ENCODE measurements around the gene AVPR1A.

The AVPR1A gene

DNA sequence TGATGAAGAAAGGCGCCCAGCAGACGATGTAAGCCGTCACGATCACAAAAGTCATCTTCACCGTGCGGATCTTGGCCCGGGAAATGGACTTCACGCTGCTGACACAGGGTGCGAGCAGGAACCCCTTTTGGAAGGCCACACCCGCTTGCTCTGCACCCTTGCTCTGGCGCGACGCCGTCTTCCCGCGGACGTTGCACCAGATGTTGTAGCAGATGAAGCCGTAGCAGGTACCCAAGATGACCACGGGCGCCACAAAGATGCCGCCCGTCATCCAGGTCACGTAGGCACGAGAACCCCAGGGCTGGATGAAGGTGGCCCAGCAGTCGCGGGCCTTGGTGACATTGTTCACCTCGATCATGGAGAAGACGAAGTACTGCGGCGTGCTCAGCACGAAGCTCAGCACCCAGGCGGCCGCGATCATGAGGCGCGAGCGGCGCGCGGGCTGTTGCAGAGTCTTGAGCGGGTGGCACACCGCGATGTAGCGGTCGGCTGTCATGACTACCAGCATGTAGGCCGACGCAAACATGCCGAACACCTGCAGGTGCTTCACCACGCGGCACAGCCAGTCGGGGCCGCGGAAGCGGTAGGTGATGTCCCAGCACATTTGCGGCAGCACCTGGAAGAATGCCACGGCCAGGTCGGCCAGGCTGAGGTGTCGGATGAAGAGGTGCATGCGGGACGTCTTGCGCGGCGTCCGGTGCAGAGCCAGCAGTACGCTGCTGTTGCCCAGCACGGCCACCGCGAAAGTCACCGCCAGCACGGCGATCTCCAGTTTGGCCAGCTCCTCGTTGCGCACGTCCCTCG is 890 bp downstream of the AVPR1A start:
- Histone ChIP-seq H3K36me3 (ENCODE audit: control insufficient read depth, insufficient read depth, low read length) (no peaks in the 10 kb centered on the region), H3K79me2 (ENCODE audit: control insufficient read depth, insufficient read depth, low read length) (no peaks in the 10 kb centered on the region), H3K79me1 (ENCODE audit: low read length) (no peaks in the 10 kb centered on the region), H2BK15ac (replicated peaks; ENCODE audit: low read depth) (no peak overlapping the region), H4K5ac (ENCODE audit: low read length) (no peak overlapping the region), H3K27ac (ENCODE audit: low read depth, low read length) (no peak overlapping the region), H3K4me2 (ENCODE audit: low read length) (peak overlapping the region; percentile 84), H4K8ac (ENCODE audit: low read depth, low read length) (no peak overlapping the region), H3K27me3 (ENCODE audit: insufficient read depth, low read length, poor library complexity) (peaks cover 17% of the 10 kb centered on the region), H3K23ac (ENCODE audit: low read length) (no peak overlapping the region), H3K4me1 (ENCODE audit: control insufficient read depth, low read depth, low read length) (peaks cover 2% of the 10 kb centered on the region), H2BK120ac (ENCODE audit: low read depth, low read length) (no peak overlapping the region), H3K56ac (ENCODE audit: low read length) (peak overlapping the region; percentile 36), H3K9ac (ENCODE audit: low read length) (peak overlapping the region; percentile 21), H3K4me3 (ENCODE audit: low read length) (peak overlapping the region; percentile 11), H2BK5ac (ENCODE audit: low read length) (no peak overlapping the region), H3K4ac (ENCODE audit: low read depth, low read length) (no peak overlapping the region), H3K18ac (ENCODE audit: low read length) (no peak overlapping the region), H2AK5ac (ENCODE audit: low read length) (no peak overlapping the region)
- DNase-seq, result peak; percentile 63
- no CpG with 5 or more reads among the region's 75 CpGs for WGBS (ENCODE audit: extremely low coverage, insufficient coverage, low lambda C conversion rate)

DNA sequence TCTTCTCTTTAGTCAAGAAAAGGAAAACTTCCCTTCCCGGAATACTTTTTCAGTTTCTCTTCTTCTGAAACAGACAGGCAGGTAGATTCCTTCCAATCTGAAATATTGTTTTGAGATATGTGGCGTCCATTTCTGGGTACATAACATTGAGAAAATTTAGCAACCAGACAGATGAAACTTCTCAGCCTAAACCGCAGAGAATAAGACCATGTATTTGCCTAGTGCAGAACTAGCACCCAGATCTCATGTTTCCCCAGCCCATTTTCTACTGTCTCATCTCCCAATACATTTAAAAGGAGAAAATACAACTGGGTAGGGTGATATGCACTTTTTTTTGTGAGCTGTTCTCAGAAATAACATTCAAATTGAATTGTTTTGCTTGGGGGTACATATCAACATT is 6.4 kb downstream of the AVPR1A start:
- Histone ChIP-seq H3K18ac (ENCODE audit: low read length) (no peak overlapping the region), H3K23ac (ENCODE audit: low read length) (no peak overlapping the region), H2BK5ac (ENCODE audit: low read length) (no peak overlapping the region), H3K9ac (ENCODE audit: low read length) (no peak overlapping the region), H3K4ac (ENCODE audit: low read depth, low read length) (no peak overlapping the region), H2AK5ac (ENCODE audit: low read length) (no peak overlapping the region), H2BK15ac (replicated peaks; ENCODE audit: low read depth) (no peak overlapping the region), H2BK120ac (ENCODE audit: low read depth, low read length) (no peak overlapping the region), H3K36me3 (ENCODE audit: control insufficient read depth, insufficient read depth, low read length) (no peaks in the 10 kb centered on the region), H3K4me1 (ENCODE audit: control insufficient read depth, low read depth, low read length) (no peaks in the 10 kb centered on the region), H4K5ac (ENCODE audit: low read length) (no peak overlapping the region), H3K27ac (ENCODE audit: low read depth, low read length) (no peak overlapping the region), H3K27me3 (ENCODE audit: insufficient read depth, low read length, poor library complexity) (peaks cover 5% of the 10 kb centered on the region), H3K4me2 (ENCODE audit: low read length) (no peak overlapping the region), H3K79me1 (ENCODE audit: low read length) (no peaks in the 10 kb centered on the region), H3K79me2 (ENCODE audit: control insufficient read depth, insufficient read depth, low read length) (no peaks in the 10 kb centered on the region), H3K4me3 (ENCODE audit: low read length) (no peak overlapping the region), H4K8ac (ENCODE audit: low read depth, low read length) (no peak overlapping the region), H3K56ac (ENCODE audit: low read length) (no peak overlapping the region)
- WGBS (ENCODE audit: extremely low coverage, insufficient coverage, low lambda C conversion rate), result no CpG with 5 or more reads among the region's 3 CpGs
- no peak for DNase-seq

DNA sequence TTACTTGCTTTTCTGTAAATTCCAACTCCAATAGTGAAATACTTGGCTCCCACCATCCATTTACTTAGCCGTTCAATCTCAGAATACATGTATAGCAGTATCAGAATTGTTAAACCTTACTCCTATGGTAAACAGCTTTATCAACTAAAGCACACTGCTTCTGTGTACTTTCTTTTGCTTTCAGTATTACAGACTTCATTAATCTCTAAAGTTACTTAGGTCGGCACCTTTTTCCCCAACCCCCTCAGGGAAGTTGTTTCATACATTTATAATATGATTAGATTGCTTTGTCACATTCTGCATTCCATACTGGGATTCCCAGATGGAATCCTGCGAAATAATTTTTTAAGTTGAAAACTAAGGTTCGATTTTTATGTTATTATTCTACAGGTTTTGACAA is 12.5 kb downstream of the AVPR1A start:
- DNase-seq, result no peak
- H3K4me1 ChIP-seq (ENCODE audit: control insufficient read depth, low read depth, low read length), result no peaks in the 10 kb centered on the region
- H3K4me3 ChIP-seq (ENCODE audit: low read length), result no peak overlapping the region
- no peaks in the 10 kb centered on the region for H3K27me3 ChIP-seq (ENCODE audit: insufficient read depth, low read length, poor library complexity)
- no peak overlapping the region for H3K4ac ChIP-seq (ENCODE audit: low read depth, low read length)
- H3K9ac ChIP-seq (ENCODE audit: low read length), result no peak overlapping the region
- no peak overlapping the region for H2BK120ac ChIP-seq (ENCODE audit: low read depth, low read length)
- no peak overlapping the region for H3K4me2 ChIP-seq (ENCODE audit: low read length)
- no peak overlapping the region for H2BK5ac ChIP-seq (ENCODE audit: low read length)
- H3K56ac ChIP-seq (ENCODE audit: low read length), result no peak overlapping the region
- H4K8ac ChIP-seq (ENCODE audit: low read depth, low read length), result no peak overlapping the region
- no peak overlapping the region for H2AK5ac ChIP-seq (ENCODE audit: low read length)
- no peak overlapping the region for H4K5ac ChIP-seq (ENCODE audit: low read length)
- no CpG with 5 or more reads among the region's 4 CpGs for WGBS (ENCODE audit: extremely low coverage, insufficient coverage, low lambda C conversion rate)
- no peak overlapping the region for H3K23ac ChIP-seq (ENCODE audit: low read length)
- H2BK15ac ChIP-seq (replicated peaks; ENCODE audit: low read depth), result no peak overlapping the region
- H3K18ac ChIP-seq (ENCODE audit: low read length), result no peak overlapping the region
- H3K79me1 ChIP-seq (ENCODE audit: low read length), result no peaks in the 10 kb centered on the region
- no peaks in the 10 kb centered on the region for H3K79me2 ChIP-seq (ENCODE audit: control insufficient read depth, insufficient read depth, low read length)
- H3K27ac ChIP-seq (ENCODE audit: low read depth, low read length), result no peak overlapping the region
- no peaks in the 10 kb centered on the region for H3K36me3 ChIP-seq (ENCODE audit: control insufficient read depth, insufficient read depth, low read length)

DNA sequence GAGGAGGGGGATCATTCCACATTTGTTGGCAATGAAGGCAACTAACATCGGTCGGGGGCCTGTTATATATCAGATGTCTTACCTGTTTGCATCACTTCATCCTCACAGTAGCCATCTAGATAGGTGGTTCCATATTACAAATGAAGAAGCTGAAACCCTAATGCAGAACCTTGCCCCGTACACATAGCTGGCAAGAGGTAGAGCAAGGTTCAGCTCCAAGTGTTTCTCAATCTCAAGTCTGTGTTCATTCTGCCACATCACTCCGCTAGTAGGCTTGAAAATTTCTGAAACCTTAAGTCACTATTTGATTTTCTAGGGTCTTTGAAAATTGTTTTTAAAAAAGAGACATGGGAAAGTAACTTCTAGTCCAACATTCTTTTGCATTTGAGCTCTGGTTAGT is 17.0 kb downstream of the AVPR1A start:
- Histone ChIP-seq H3K4me2 (ENCODE audit: low read length) (no peak overlapping the region), H2AK5ac (ENCODE audit: low read length) (no peak overlapping the region), H4K8ac (ENCODE audit: low read depth, low read length) (no peak overlapping the region), H3K79me1 (ENCODE audit: low read length) (no peaks in the 10 kb centered on the region), H3K4me1 (ENCODE audit: control insufficient read depth, low read depth, low read length) (no peaks in the 10 kb centered on the region), H3K4me3 (ENCODE audit: low read length) (no peak overlapping the region), H2BK5ac (ENCODE audit: low read length) (no peak overlapping the region), H3K79me2 (ENCODE audit: control insufficient read depth, insufficient read depth, low read length) (no peaks in the 10 kb centered on the region), H3K27me3 (ENCODE audit: insufficient read depth, low read length, poor library complexity) (no peaks in the 10 kb centered on the region), H3K27ac (ENCODE audit: low read depth, low read length) (no peak overlapping the region), H2BK15ac (replicated peaks; ENCODE audit: low read depth) (no peak overlapping the region), H2BK120ac (ENCODE audit: low read depth, low read length) (no peak overlapping the region), H3K9ac (ENCODE audit: low read length) (no peak overlapping the region), H3K4ac (ENCODE audit: low read depth, low read length) (no peak overlapping the region), H3K56ac (ENCODE audit: low read length) (no peak overlapping the region), H3K18ac (ENCODE audit: low read length) (no peak overlapping the region), H3K36me3 (ENCODE audit: control insufficient read depth, insufficient read depth, low read length) (no peaks in the 10 kb centered on the region), H4K5ac (ENCODE audit: low read length) (no peak overlapping the region), H3K23ac (ENCODE audit: low read length) (no peak overlapping the region)
- no CpG with 5 or more reads among the region's 4 CpGs for WGBS (ENCODE audit: extremely low coverage, insufficient coverage, low lambda C conversion rate)
- no peak for DNase-seq

DNA sequence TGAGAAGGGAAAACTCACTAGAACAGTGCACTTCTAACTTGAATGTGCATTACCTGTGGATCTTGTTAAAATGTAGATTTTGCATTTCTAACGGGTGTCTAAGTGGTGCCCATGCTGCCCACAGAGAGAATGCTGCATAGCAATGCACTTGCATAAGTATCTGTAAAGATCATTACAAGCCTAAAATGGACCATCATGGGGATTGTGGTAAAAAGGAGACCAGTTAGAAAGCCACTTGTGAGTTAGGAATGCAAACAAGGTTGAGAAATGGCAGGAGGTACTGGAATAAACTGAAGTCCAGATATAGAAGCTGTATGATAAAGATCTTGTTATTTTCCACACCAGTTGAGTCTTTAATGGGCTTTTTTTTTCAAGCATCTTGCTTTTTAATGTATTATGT is 18.8 kb downstream of the AVPR1A start:
- WGBS (ENCODE audit: extremely low coverage, insufficient coverage, low lambda C conversion rate), result no CpG with 5 or more reads among the region's 1 CpG
- Histone ChIP-seq H3K23ac (ENCODE audit: low read length) (no peak overlapping the region), H3K79me1 (ENCODE audit: low read length) (no peaks in the 10 kb centered on the region), H3K9ac (ENCODE audit: low read length) (no peak overlapping the region), H3K4me2 (ENCODE audit: low read length) (no peak overlapping the region), H3K79me2 (ENCODE audit: control insufficient read depth, insufficient read depth, low read length) (no peaks in the 10 kb centered on the region), H3K18ac (ENCODE audit: low read length) (no peak overlapping the region), H3K36me3 (ENCODE audit: control insufficient read depth, insufficient read depth, low read length) (no peaks in the 10 kb centered on the region), H4K8ac (ENCODE audit: low read depth, low read length) (no peak overlapping the region), H3K4me1 (ENCODE audit: control insufficient read depth, low read depth, low read length) (no peaks in the 10 kb centered on the region), H4K5ac (ENCODE audit: low read length) (no peak overlapping the region), H2BK5ac (ENCODE audit: low read length) (no peak overlapping the region), H2BK15ac (replicated peaks; ENCODE audit: low read depth) (no peak overlapping the region), H3K4me3 (ENCODE audit: low read length) (no peak overlapping the region), H3K4ac (ENCODE audit: low read depth, low read length) (no peak overlapping the region), H2BK120ac (ENCODE audit: low read depth, low read length) (no peak overlapping the region), H3K27me3 (ENCODE audit: insufficient read depth, low read length, poor library complexity) (no peaks in the 10 kb centered on the region), H2AK5ac (ENCODE audit: low read length) (no peak overlapping the region), H3K27ac (ENCODE audit: low read depth, low read length) (no peak overlapping the region), H3K56ac (ENCODE audit: low read length) (no peak overlapping the region)
- no peak for DNase-seq

DNA sequence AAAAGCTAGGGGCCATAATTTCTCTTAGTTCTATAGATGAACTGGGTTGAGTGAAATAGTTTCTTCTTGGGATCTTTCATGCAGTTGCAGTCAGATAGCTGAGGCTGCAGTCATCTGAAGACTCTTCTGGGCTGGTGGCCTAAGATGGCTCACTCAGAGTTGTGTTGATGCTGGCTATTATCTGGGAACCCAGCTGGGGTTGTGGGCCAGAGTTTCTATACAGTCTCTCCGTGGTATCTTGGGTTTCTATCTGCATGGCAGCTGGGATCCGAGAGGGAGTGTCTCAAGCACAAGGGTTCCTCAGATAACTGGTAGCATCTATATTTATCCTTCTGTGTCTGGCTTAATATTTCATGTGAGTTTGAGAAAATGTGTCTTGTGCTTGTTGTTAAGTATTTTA is 21.1 kb downstream of the AVPR1A start:
- H2BK15ac ChIP-seq (replicated peaks; ENCODE audit: low read depth), result no peak overlapping the region
- H4K8ac ChIP-seq (ENCODE audit: low read depth, low read length), result no peak overlapping the region
- no peak overlapping the region for H3K23ac ChIP-seq (ENCODE audit: low read length)
- H3K4ac ChIP-seq (ENCODE audit: low read depth, low read length), result no peak overlapping the region
- peak; percentile 27 for DNase-seq
- WGBS (ENCODE audit: extremely low coverage, insufficient coverage, low lambda C conversion rate), result no CpG with 5 or more reads among the region's 2 CpGs
- H3K36me3 ChIP-seq (ENCODE audit: control insufficient read depth, insufficient read depth, low read length), result no peaks in the 10 kb centered on the region
- H3K4me1 ChIP-seq (ENCODE audit: control insufficient read depth, low read depth, low read length), result no peaks in the 10 kb centered on the region
- H4K5ac ChIP-seq (ENCODE audit: low read length), result no peak overlapping the region
- H2BK5ac ChIP-seq (ENCODE audit: low read length), result no peak overlapping the region
- no peak overlapping the region for H3K9ac ChIP-seq (ENCODE audit: low read length)
- no peak overlapping the region for H3K56ac ChIP-seq (ENCODE audit: low read length)
- H2AK5ac ChIP-seq (ENCODE audit: low read length), result no peak overlapping the region
- H3K4me2 ChIP-seq (ENCODE audit: low read length), result no peak overlapping the region
- no peak overlapping the region for H2BK120ac ChIP-seq (ENCODE audit: low read depth, low read length)
- H3K18ac ChIP-seq (ENCODE audit: low read length), result no peak overlapping the region
- no peak overlapping the region for H3K27ac ChIP-seq (ENCODE audit: low read depth, low read length)
- no peaks in the 10 kb centered on the region for H3K79me1 ChIP-seq (ENCODE audit: low read length)
- H3K79me2 ChIP-seq (ENCODE audit: control insufficient read depth, insufficient read depth, low read length), result no peaks in the 10 kb centered on the region
- no peaks in the 10 kb centered on the region for H3K27me3 ChIP-seq (ENCODE audit: insufficient read depth, low read length, poor library complexity)
- no peak overlapping the region for H3K4me3 ChIP-seq (ENCODE audit: low read length)
